Activated CD8-positive, alpha-beta T cell treated with anti-CD3 and anti-CD28 coated beads for 36 hours (primary cell): ENCODE results near the gene LYZL4. TPM values are rescaled to one million over a fixed set of nuclear protein-coding genes. Genes with fewer than 3 reads are reported as not detected.
A peak's percentile ranks its signal among the peaks of the same experiment; 100 is the strongest.

Source experiments
- ATAC-seq: fragments of 200-7000 bp; cut with Tn5 transposase; one replicate; pipeline ENCODE4 v1.10.0; 2021; ENCODE audit warnings: mild to moderate bottlenecking, moderate library complexity
- CTCF ChIA-PET: fragments of 350-600 bp; sonication (Branson Sonifier 250); formaldehyde crosslinking; loops from one replicate; lab custom pipeline; 2021; ENCODE audit warnings: antibody characterized with exemption; lab: Charles Lee
- POLR2A ChIA-PET: fragments of 350-600 bp; sonication (Branson Sonifier 250); formaldehyde crosslinking; loops from one replicate; lab custom pipeline; 2021; ENCODE audit warnings: antibody characterized with exemption; lab: Charles Lee
- DNase-seq: peaks from one replicate; pipeline ENCODE4 v3.0.0-alpha.2; 2020
- H3K27ac Mint-ChIP-seq: one replicate; pipeline ENCODE4 v1.8.0; 2021; ENCODE audit warnings: mild to moderate bottlenecking, mixed read lengths
- H3K27me3 Mint-ChIP-seq: one replicate; pipeline ENCODE4 v1.8.0; 2021; ENCODE audit warnings: mixed read lengths
- H3K36me3 Mint-ChIP-seq: one replicate; pipeline ENCODE4 v1.8.0; 2021; ENCODE audit warnings: low read depth, mixed read lengths
- H3K4me1 Mint-ChIP-seq: one replicate; pipeline ENCODE4 v1.8.0; 2021; ENCODE audit warnings: low read depth, mixed read lengths
- H3K4me3 Mint-ChIP-seq: one replicate; pipeline ENCODE4 v1.8.0; 2021; ENCODE audit warnings: mild to moderate bottlenecking, moderate library complexity, mixed read lengths
- H3K9me3 Mint-ChIP-seq: one replicate; pipeline ENCODE4 v1.8.0; 2021; ENCODE audit warnings: mixed read lengths
- CTCF ChIP-seq: fragments of 200-600 bp; IDR thresholded peaks from one replicate; pipeline ENCODE4 v1.8.0; 2022; ENCODE audit warnings: antibody characterized with exemption, mild to moderate bottlenecking
- intact Hi-C: fragments of 100-400 bp; cut with micrococcal nuclease; formaldehyde crosslinking; loops from one replicate; pipeline ENCODE4 v1.10.0; 2022
- total RNA-seq, 2 experiments: library from RNA; stranded (reverse); gene quantifications; one replicate each; pipeline ENCODE4 v1.2.3, GENCODE V29; 2021

LYZL4 gene
- total RNA-seq, 2 experiments from 2014 or later = not detected

GRCh38 chr3:42387802-42388651, 22.4 kb downstream of the LYZL4 start:
- peak; percentile 64 for DNase-seq
- intact Hi-C loops = no loop called here
- Mint-ChIP-seq H3K4me3 (peak overlapping the region; percentile 38), H3K27ac (peak overlapping the region; percentile 93), H3K4me1 (peaks cover 23% of the 10 kb centered on the region), H3K9me3 (no peaks in the 10 kb centered on the region), H3K36me3 (no peaks in the 10 kb centered on the region), H3K27me3 (peaks cover 1% of the 10 kb centered on the region)
- POLR2A ChIA-PET = interaction anchor here (0.7 to 1.3 kb wide), 6 partner anchors 9 to 20 kb away, joined by 3 to 4 read pairs (median 3); no protein-coding TSS in a partner anchor
- TF ChIP-seq CTCF = no peak
- CTCF ChIA-PET = interaction anchor here (0.8 to 1.6 kb wide), 7 partner anchors 43 to 197 kb away, joined by 3 to 8 read pairs (median 3); no protein-coding TSS in a partner anchor
- peak; percentile 98 for ATAC-seq

- peaks cover 1% of the 10 kb centered on the region for H3K27me3 Mint-ChIP-seq
- no peak overlapping the region for H3K4me3 Mint-ChIP-seq
- POLR2A ChIA-PET = no interaction called here
- no peak for ATAC-seq
- no peak overlapping the region for H3K27ac Mint-ChIP-seq
- H3K36me3 Mint-ChIP-seq = no peaks in the 10 kb centered on the region
- no peaks in the 10 kb centered on the region for H3K9me3 Mint-ChIP-seq
- DNase-seq = no peak
- H3K4me1 Mint-ChIP-seq = peaks cover under 1% of the 10 kb centered on the region
- CTCF ChIA-PET = interaction anchor here (1.6 kb wide), 1 partner anchor 134 kb away, joined by 4 read pairs; no protein-coding TSS in a partner anchor
- intact Hi-C loops = no loop called here
- TF ChIP-seq CTCF = no peak
Observed at GRCh38 chr3:42381551-42382082, 28.8 kb downstream of the LYZL4 start.

- no peak for ATAC-seq
- DNase-seq = no peak
- Mint-ChIP-seq H3K27me3 (peaks cover 8% of the 10 kb centered on the region), H3K27ac (no peak overlapping the region), H3K4me3 (no peak overlapping the region), H3K4me1 (peaks cover 7% of the 10 kb centered on the region), H3K36me3 (no peaks in the 10 kb centered on the region), H3K9me3 (no peaks in the 10 kb centered on the region)
- ChIA-PET CTCF (no interaction called here), POLR2A (no interaction called here)
- intact Hi-C loops = no loop called here
- TF ChIP-seq CTCF = no peak
Observed at GRCh38 chr3:42377681-42378080, 32.7 kb downstream of the LYZL4 start.

GRCh38 chr3:42376344-42376798, 34.0 kb downstream of the LYZL4 start:
- Mint-ChIP-seq H3K27ac (no peak overlapping the region), H3K4me1 (peaks cover 7% of the 10 kb centered on the region), H3K4me3 (no peak overlapping the region), H3K9me3 (no peaks in the 10 kb centered on the region), H3K27me3 (peaks cover 14% of the 10 kb centered on the region), H3K36me3 (no peaks in the 10 kb centered on the region)
- POLR2A ChIA-PET = interaction anchor here (1.0 kb wide), 1 partner anchor 12 kb away, joined by 3 read pairs; no protein-coding TSS in a partner anchor
- TF ChIP-seq CTCF = no peak
- ATAC-seq (peak; percentile 97), DNase-seq (peak; percentile 90)
- intact Hi-C loops = no loop called here
- CTCF ChIA-PET = interaction anchor here (1.0 kb wide), 1 partner anchor 67 kb away, joined by 3 read pairs; no protein-coding TSS in a partner anchor
